Neutrophil (primary cell): Measurements from ENCODE around the gene SCAANT1.

Experiments used
- H3K27ac ChIP-seq: fragments of 200-600 bp; sonication (generic); 2 replicates; pipeline ENCODE4 v1.5.1; 2016; ENCODE audit warnings: mild to moderate bottlenecking, moderate library complexity
- H3K27me3 ChIP-seq: fragments of 200-600 bp; sonication (generic); 2 replicates; pipeline ENCODE4 v1.6.0; 2016; ENCODE audit warnings: mild to moderate bottlenecking
- H3K36me3 ChIP-seq: fragments of 200-600 bp; sonication (generic); 2 replicates; pipeline ENCODE4 v1.5.1; 2017
- H3K4me1 ChIP-seq, 2 experiments: fragments of 200-600 bp in 1 of 2; sonication (generic) in 1 of 2; 1 replicate in 1 of 2; 2 replicates in 1 of 2; pipeline versions ENCODE4 v1.5.1 to v1.6.1; 2013 to 2016; ENCODE audit warnings: low read depth in 1 of 2, low read length in 1 of 2, mild to moderate bottlenecking in 1 of 2, moderate library complexity in 1 of 2; ENCODE audit not compliant: control insufficient read depth in 1 of 2, insufficient read depth in 1 of 2
- H3K4me3 ChIP-seq, 2 experiments: fragments of 200-600 bp in 1 of 2; sonication (generic) in 1 of 2; 1 replicate in 1 of 2; 2 replicates in 1 of 2; pipeline ENCODE4 v1.5.1; 2013 to 2016; ENCODE audit warnings: low read depth in 1 of 2, low read length in 1 of 2, mild to moderate bottlenecking in 1 of 2, moderate library complexity in 1 of 2
- H3K9me3 ChIP-seq: fragments of 200-600 bp; sonication (generic); 2 replicates; pipeline ENCODE4 v1.5.1; 2016
- CTCF ChIP-seq: fragments of 200-600 bp; sonication (generic); IDR thresholded peaks from 2 replicates; pipeline ENCODE4 v1.5.1; 2016; ENCODE audit warnings: antibody characterized with exemption

Gene SCAANT1

DNA sequence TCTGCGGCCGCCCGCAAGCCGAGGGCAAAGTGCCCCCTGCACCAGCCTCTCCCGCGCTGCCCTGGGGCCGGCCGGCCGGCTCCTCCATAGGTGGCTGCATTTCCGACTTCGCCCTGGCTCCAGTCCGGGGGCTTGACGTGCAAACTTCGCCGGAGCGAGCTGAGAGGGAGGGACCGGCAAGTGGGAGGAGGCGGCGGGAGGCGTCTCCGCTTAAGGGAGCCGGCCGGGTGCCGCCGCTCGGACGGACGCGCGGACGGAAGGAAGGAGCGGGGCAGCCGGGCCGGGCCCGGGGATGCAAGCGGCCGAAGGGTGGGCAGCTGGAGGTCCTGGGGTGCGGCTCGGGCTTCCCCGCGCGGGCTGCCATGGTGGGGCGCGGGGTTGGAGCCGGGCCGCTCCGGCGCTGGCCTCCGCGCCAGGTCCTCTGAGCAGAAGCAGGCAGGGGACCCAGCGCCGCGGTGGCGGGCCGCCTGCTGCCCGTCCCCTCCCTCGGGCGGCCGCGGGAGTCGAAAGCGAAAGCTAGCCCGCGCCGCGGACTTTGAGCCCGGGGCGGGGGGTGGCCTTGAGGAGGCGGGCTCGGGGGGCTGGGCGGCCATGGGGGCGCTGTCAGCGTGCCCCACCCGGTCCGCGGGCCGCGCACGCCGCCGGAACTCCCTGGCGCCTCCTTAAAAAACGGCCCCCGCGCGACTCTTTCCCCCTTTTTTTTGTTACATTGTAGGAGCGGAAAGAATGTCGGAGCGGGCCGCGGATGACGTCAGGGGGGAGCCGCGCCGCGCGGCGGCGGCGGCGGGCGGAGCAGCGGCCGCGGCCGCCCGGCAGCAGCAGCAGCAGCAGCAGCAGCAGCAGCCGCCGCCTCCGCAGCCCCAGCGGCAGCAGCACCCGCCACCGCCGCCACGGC lies at the start of gene SCAANT1:
SCAANT1 (minus strand) TSS at position 511 of the 895 bp plus-strand sequence.
- no peaks in the 10 kb centered on the region for H3K27me3 ChIP-seq
- peak within 1 kb of the TSS; percentile 98 for H3K27ac ChIP-seq
- H3K9me3 ChIP-seq: no peaks in the 10 kb centered on the region
- peaks cover 38 to 44% of the 10 kb centered on the region in 2 experiments for H3K4me1 ChIP-seq
- peak within 1 kb of the TSS; percentile 65 to 80 for H3K4me3 ChIP-seq
- TF ChIP-seq CTCF: peak; percentile 33
- peaks cover 24% of the 10 kb centered on the region for H3K36me3 ChIP-seq

DNA sequence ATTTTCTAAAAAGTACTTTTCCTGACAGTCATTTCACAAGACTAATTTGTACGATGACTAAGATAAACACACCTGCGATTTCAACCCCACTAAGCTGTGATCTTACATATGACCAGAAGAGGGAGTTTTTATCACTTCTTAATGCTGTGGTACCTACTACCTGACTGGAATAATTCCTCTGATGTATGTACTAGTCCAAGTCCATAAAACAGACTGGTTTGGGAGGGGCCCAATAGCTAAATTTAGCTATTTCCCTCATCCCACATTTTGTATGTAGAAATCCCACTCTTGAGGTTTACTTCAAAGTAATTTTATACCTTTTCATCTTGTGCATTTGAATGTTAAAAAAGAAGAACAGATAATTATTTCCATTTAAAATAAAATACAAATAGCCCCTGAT lies 49.7 kb upstream of the SCAANT1 start:
- peak overlapping the region; percentile 42 for H3K27ac ChIP-seq
- no peak overlapping the region for H3K4me3 ChIP-seq
- H3K27me3 ChIP-seq: no peaks in the 10 kb centered on the region
- no peaks in the 10 kb centered on the region for H3K9me3 ChIP-seq
- H3K36me3 ChIP-seq: peaks cover under 1% of the 10 kb centered on the region
- H3K4me1 ChIP-seq: peaks cover 31 to 46% of the 10 kb centered on the region in 2 experiments
- peak; percentile 79 for TF ChIP-seq CTCF

DNA sequence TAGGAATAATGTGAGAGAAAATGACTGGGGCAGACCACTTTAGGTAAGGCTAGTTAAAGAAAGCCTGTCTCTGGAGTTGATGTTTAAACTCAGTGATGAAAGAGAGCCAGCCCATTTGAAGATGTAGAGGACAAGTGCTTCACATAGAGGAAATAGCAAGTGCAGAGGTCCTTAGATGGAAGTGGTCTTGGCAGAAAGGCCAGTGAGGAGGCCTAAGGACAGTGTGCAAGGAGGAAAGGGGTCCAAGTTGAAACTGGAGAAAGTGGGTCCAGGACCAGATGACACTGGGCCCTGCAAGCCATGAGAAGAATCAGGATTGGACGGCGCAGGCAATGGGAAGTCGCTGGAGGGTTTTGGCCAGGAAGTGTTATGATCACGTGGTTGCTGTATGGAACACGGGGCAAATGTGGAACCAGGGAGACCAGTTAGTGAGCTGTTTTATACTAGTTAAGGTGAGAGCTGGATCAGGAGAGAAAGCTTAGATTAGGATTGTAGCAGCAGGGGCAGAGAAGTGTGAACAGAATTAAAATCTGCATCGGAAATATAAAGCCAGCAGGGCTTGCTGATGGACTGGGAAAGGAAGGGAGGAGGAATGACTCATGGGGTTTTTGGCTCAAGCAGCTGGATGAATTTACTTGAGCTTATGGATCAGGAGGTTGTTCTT lies 48.0 kb upstream of the SCAANT1 start:
- Histone ChIP-seq H3K9me3 (no peaks in the 10 kb centered on the region), H3K4me1 (peaks cover 29 to 39% of the 10 kb centered on the region in 2 experiments), H3K27me3 (no peaks in the 10 kb centered on the region), H3K4me3 (peak overlapping the region in 1 of 2 experiments; percentile 34), H3K36me3 (peaks cover 12% of the 10 kb centered on the region), H3K27ac (peak overlapping the region; percentile 71)
- no peak for TF ChIP-seq CTCF

- H3K27ac ChIP-seq: no peak overlapping the region
- H3K4me1 ChIP-seq: peaks cover 22 to 28% of the 10 kb centered on the region in 2 experiments
- H3K4me3 ChIP-seq: no peak overlapping the region
- TF ChIP-seq CTCF: no peak
- H3K36me3 ChIP-seq: peaks cover 14% of the 10 kb centered on the region
- H3K27me3 ChIP-seq: no peaks in the 10 kb centered on the region
- no peaks in the 10 kb centered on the region for H3K9me3 ChIP-seq
These were observed 47.0 kb upstream of the SCAANT1 start for GRCh38 chr3:63959146-63959545.

DNA sequence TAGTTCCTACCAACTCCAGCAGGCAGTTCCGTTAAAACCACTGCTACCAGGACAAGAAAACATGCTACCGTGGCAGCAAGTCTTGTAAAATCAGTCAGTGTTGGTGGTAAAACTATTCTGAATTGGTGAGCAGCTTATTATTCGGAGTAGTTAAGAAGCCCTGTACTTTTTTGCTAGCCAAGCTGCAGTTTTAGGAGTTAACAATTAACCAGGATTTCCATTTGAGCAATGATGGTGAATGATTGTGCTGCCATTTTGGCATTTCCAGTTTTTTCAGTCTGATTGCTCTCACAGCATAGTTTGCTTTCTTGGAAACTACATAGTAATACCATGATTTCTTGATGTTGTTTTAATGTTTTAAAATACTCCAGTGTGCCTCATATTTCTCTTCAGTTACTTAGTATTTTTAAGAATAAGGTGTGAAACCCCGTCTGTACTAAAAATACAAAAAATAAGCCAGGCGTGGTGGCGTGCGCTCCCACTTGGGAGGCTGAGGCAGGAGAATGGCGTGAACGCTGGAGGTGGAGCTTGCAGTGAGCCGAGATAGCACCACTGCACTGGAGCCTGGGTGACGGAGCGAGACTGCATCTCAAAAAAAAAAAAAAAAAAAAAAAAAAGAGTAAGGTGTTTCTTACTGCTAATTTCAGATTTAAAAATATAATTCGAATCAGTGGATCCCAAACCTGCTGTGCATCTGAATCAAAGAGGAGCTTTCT lies 43.8 kb upstream of the SCAANT1 start:
- Histone ChIP-seq H3K27me3 (no peaks in the 10 kb centered on the region), H3K4me1 (peaks cover 13 to 14% of the 10 kb centered on the region in 2 experiments), H3K27ac (no peak overlapping the region), H3K4me3 (no peak overlapping the region), H3K9me3 (no peaks in the 10 kb centered on the region), H3K36me3 (peaks cover 28% of the 10 kb centered on the region)
- no peak for TF ChIP-seq CTCF
